PC-9 (cell line): Measurements from ENCODE around the gene SERINC5.

ENCODE experiments used
- EZH2 ChIP-seq: fragments of 200-600 bp; sonication (generic); IDR thresholded peaks from 2 replicates; pipeline ENCODE4 v1.8.0; 2017; ENCODE audit warnings: antibody characterized with exemption, low read depth
- TF ChIP-seq, protein P1 (sequence below): fragments of 200-600 bp; sonication (generic); conservative IDR thresholded peaks from 2 replicates; pipeline ENCODE4 v1.6.1; 2017; ENCODE audit warnings: mixed run types, antibody characterized with exemption, mild to moderate bottlenecking, moderate library complexity

- TF ChIP-seq, protein P1, sequence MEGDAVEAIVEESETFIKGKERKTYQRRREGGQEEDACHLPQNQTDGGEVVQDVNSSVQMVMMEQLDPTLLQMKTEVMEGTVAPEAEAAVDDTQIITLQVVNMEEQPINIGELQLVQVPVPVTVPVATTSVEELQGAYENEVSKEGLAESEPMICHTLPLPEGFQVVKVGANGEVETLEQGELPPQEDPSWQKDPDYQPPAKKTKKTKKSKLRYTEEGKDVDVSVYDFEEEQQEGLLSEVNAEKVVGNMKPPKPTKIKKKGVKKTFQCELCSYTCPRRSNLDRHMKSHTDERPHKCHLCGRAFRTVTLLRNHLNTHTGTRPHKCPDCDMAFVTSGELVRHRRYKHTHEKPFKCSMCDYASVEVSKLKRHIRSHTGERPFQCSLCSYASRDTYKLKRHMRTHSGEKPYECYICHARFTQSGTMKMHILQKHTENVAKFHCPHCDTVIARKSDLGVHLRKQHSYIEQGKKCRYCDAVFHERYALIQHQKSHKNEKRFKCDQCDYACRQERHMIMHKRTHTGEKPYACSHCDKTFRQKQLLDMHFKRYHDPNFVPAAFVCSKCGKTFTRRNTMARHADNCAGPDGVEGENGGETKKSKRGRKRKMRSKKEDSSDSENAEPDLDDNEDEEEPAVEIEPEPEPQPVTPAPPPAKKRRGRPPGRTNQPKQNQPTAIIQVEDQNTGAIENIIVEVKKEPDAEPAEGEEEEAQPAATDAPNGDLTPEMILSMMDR = no peak
- no peak for TF ChIP-seq EZH2
These were observed 148.9 kb downstream of the SERINC5 start for GRCh38 chr5:80106916-80107315.
